GM12878 (cell line): Measurements from ENCODE around the gene C6orf89. TPM values are rescaled to one million over a fixed set of nuclear protein-coding genes. Genes with fewer than 3 reads are reported as not detected.

Source experiments
- ATAC-seq: fragments of 200-7000 bp; cut with Tn5 transposase; 3 replicates; pipeline ENCODE4 v1.9.1; 2020; ENCODE audit warnings: mild to moderate bottlenecking, moderate library complexity
- BruUV-seq: library from RNA; stranded (reverse); fragments of 400-500 nt; replicated peaks from 2 replicates; lab custom pipeline; 2021; lab: Mats Ljungman, UMichigan
- CTCF ChIA-PET: fragments of 300-600 bp; sonication (Branson Sonifier 250); formaldehyde crosslinking; extraction: SDS; loops from one replicate; lab custom pipeline; 2021; ENCODE audit warnings: inconsistent platforms; lab: Yijun Ruan, JAX
- POLR2A ChIA-PET: fragments of 350-600 bp; formaldehyde crosslinking; extraction: SDS; loops from one replicate; lab custom pipeline; 2021; ENCODE audit warnings: inconsistent platforms; lab: Charles Lee
- RAD21 ChIA-PET: fragments of 300-600 bp; sonication (Branson Sonifier 250); formaldehyde crosslinking; loops from one replicate; lab custom pipeline; 2023; ENCODE audit warnings: antibody characterized with exemption; ENCODE audit not compliant: unreplicated experiment; lab: Charles Lee
- SMC1A ChIA-PET: fragments of 300-600 bp; sonication (Branson Sonifier 250); formaldehyde crosslinking; loops from one replicate; lab custom pipeline; 2023; ENCODE audit not compliant: unreplicated experiment, uncharacterized antibody; lab: Charles Lee
- DNase-seq: peaks from one replicate; pipeline ENCODE4 v3.0.0-alpha.2; 2011; ENCODE audit warnings: low read depth, low spot score
- FAIRE-seq: peaks from 3 replicates; lab custom pipeline; 2011; peaks lifted over from hg19 to GRCh38; lab: Jason Lieb, UNC
- H2AFZ ChIP-seq: 2 replicates; pipeline ENCODE4 v1.6.0; 2011; ENCODE audit warnings: low read depth, low read length, control low read depth; ENCODE audit not compliant: control insufficient read depth
- H3K27ac ChIP-seq: 2 replicates; pipeline ENCODE4 v1.5.1; 2011; ENCODE audit warnings: control low read depth; ENCODE audit not compliant: control insufficient read depth, insufficient read depth
- H3K27me3 ChIP-seq, 2 experiments: replicated peaks in 1 of 2; 2 replicates each; pipeline versions ENCODE4 v1.6.0 to v1.6.1; 2011; ENCODE audit warnings: low read length in 1 of 2; ENCODE audit not compliant: control insufficient read depth in 2 of 2, insufficient read depth in 2 of 2
- H3K36me3 ChIP-seq, 2 experiments: 2 replicates each; pipeline ENCODE4 v1.5.1; 2011; ENCODE audit warnings: low read length in 1 of 2; ENCODE audit not compliant: control insufficient read depth in 2 of 2, insufficient read depth in 2 of 2
- H3K4me1 ChIP-seq: 2 replicates; pipeline ENCODE4 v1.6.1; 2011; ENCODE audit warnings: mild to moderate bottlenecking, low read length, moderate library complexity, mixed read lengths; ENCODE audit not compliant: control insufficient read depth, insufficient read depth
- H3K4me2 ChIP-seq: 2 replicates; pipeline ENCODE4 v1.6.0; 2011; ENCODE audit warnings: control low read depth; ENCODE audit not compliant: control insufficient read depth, insufficient read depth
- H3K4me3 ChIP-seq: fragments of 200-600 bp; sonication (generic); 2 replicates; pipeline ENCODE4 v1.5.1; 2016
- H3K79me2 ChIP-seq: 2 replicates; pipeline ENCODE4 v1.6.0; 2011; ENCODE audit warnings: low read length; ENCODE audit not compliant: control insufficient read depth, insufficient read depth
- H3K9ac ChIP-seq: 2 replicates; pipeline ENCODE4 v1.8.0; 2011; ENCODE audit warnings: low read length, control low read depth, mixed read lengths; ENCODE audit not compliant: control insufficient read depth, insufficient read depth
- H3K9me3 ChIP-seq: replicated peaks from 3 replicates; pipeline ENCODE4 v1.5.1; 2011; ENCODE audit warnings: mild to moderate bottlenecking, low read length; ENCODE audit not compliant: control insufficient read depth, insufficient read depth
- H4K20me1 ChIP-seq: 2 replicates; pipeline ENCODE4 v1.6.0; 2011; ENCODE audit not compliant: control insufficient read depth, insufficient read depth
- ATF3 ChIP-seq: IDR thresholded peaks from 2 replicates; pipeline ENCODE4 v1.6.1; 2011; ENCODE audit warnings: low read depth, mild to moderate bottlenecking, low read length, moderate library complexity, borderline replicate concordance; ENCODE audit errors: extremely low read depth
- BCL11A ChIP-seq: IDR thresholded peaks from 2 replicates; pipeline ENCODE4 v1.6.1; 2011; ENCODE audit warnings: low read depth, low read length
- BCL3 ChIP-seq: IDR thresholded peaks from 2 replicates; pipeline ENCODE4 v1.6.1; 2011; ENCODE audit warnings: borderline replicate concordance, low read depth, mild to moderate bottlenecking, moderate library complexity, low read length; ENCODE audit not compliant: insufficient read depth, poor library complexity, severe bottlenecking
- ESRRA ChIP-seq: IDR thresholded peaks from 2 replicates; pipeline ENCODE4 v1.6.1; 2012; ENCODE audit warnings: mild to moderate bottlenecking, low read length, improper control_type of control experiment
- KDM1A ChIP-seq: fragments of 200-600 bp; sonication (generic); IDR thresholded peaks from 2 replicates; pipeline ENCODE4 v1.6.1; 2016; ENCODE audit warnings: borderline replicate concordance
- KLF5 ChIP-seq: fragments of 450-650 bp; IDR thresholded peaks from 2 replicates; pipeline ENCODE4 v1.6.1; 2014; ENCODE audit warnings: mild to moderate bottlenecking; ENCODE audit not compliant: partially characterized antibody
- MEF2B ChIP-seq: fragments of 450-650 bp; IDR thresholded peaks from 2 replicates; pipeline ENCODE4 v1.6.1; 2018; ENCODE audit warnings: mild to moderate bottlenecking, moderate library complexity; ENCODE audit not compliant: partially characterized antibody, poor library complexity, severe bottlenecking
- MLLT1 ChIP-seq: fragments of 450-650 bp; IDR thresholded peaks from 2 replicates; pipeline ENCODE4 v1.6.1; 2016; ENCODE audit warnings: mild to moderate bottlenecking
- MTA3 ChIP-seq: IDR thresholded peaks from 2 replicates; pipeline ENCODE4 v1.6.1; 2012; ENCODE audit warnings: low read length, inconsistent platforms, borderline replicate concordance
- NRF1 ChIP-seq: conservative IDR thresholded peaks from 2 replicates; pipeline ENCODE4 v1.6.1; 2011; ENCODE audit warnings: mild to moderate bottlenecking, low read depth, low read length, improper control_type of control experiment
- PKNOX1 ChIP-seq: fragments of 450-650 bp; IDR thresholded peaks from 2 replicates; pipeline ENCODE4 v1.6.1; 2016; ENCODE audit warnings: mild to moderate bottlenecking
- RFX5 ChIP-seq: IDR thresholded peaks from 2 replicates; pipeline ENCODE4 v1.6.1; 2011; ENCODE audit warnings: low read depth, low read length, improper control_type of control experiment
- SIX5 ChIP-seq: IDR thresholded peaks from 2 replicates; pipeline ENCODE4 v1.6.1; 2011; ENCODE audit warnings: mild to moderate bottlenecking, low read depth, low read length, moderate library complexity; ENCODE audit not compliant: severe bottlenecking
- SP1 ChIP-seq: IDR thresholded peaks from one replicate; pipeline ENCODE4 v1.6.1; 2011; ENCODE audit warnings: low read depth, low read length
- TCF3 ChIP-seq: IDR thresholded peaks from 2 replicates; pipeline ENCODE4 v1.6.1; 2012; ENCODE audit warnings: low read depth, mild to moderate bottlenecking, low read length, borderline replicate concordance; ENCODE audit not compliant: insufficient read depth
- ZNF217 ChIP-seq: fragments of 450-650 bp; IDR thresholded peaks from 2 replicates; pipeline ENCODE4 v1.6.1; 2017; ENCODE audit warnings: antibody characterized with exemption, mild to moderate bottlenecking
- ZNF384 ChIP-seq: IDR thresholded peaks from 2 replicates; pipeline ENCODE4 v1.6.1; 2012; ENCODE audit warnings: low read depth, mild to moderate bottlenecking, low read length, improper control_type of control experiment, borderline replicate concordance
- ZNF622 ChIP-seq: fragments of 450-650 bp; IDR thresholded peaks from 2 replicates; pipeline ENCODE4 v1.6.1; 2017; ENCODE audit warnings: mild to moderate bottlenecking, inconsistent platforms
- ZZZ3 ChIP-seq: IDR thresholded peaks from 2 replicates; pipeline ENCODE4 v1.6.1; 2011; ENCODE audit warnings: low read depth; ENCODE audit not compliant: control insufficient read depth, insufficient read length
- WGBS: methylation state at CpG from one replicate; pipeline ENCODE4 v1.1.6; 2016; ENCODE audit warnings: low lambda C conversion rate; ENCODE audit not compliant: insufficient replicate concordance, insufficient coverage; ENCODE audit errors: missing lambda C conversion rate; 5-methylcytosine and 5-hydroxymethylcytosine counted together
- in situ Hi-C: fragments of 300-500 bp; cut with MboI; formaldehyde crosslinking; loops from 9 replicates; pipeline ENCODE4 v1.14.3; 2018; ENCODE audit warnings: mixed read lengths
- intact Hi-C: fragments of 100-400 bp; cut with micrococcal nuclease; formaldehyde crosslinking; loops from one replicate; pipeline ENCODE4 v1.14.2; 2022; ENCODE audit not compliant: unreplicated experiment
- polyA plus RNA-seq, 11 experiments: library from polyadenylated mRNA; depleted of rRNA in 4 of 11; unstranded in 6 of 11; stranded (reverse) in 5 of 11; fragments of >200 nt; fragmentation: Nextera tagmentation in 4 of 11; fragmentation: Illumina TruSeq in 1 of 11; extraction: Ambion mirVana in 4 of 11; extraction: Trizol in 1 of 11; gene quantifications; 1 replicate in 1 of 11; 2 replicates in 10 of 11; pipeline versions ENCODE4 v1.2.1 to v1.2.3, GENCODE V29; 2011 to 2016; ENCODE audit warnings: inconsistent platforms in 2 of 11, missing spikeins in 2 of 11, low read depth in 1 of 11
- total RNA-seq, 4 experiments: library from RNA; depleted of rRNA in 3 of 4; stranded (reverse); fragments of >200 nt in 3 of 4; fragmentation: Illumina TruSeq in 1 of 4; extraction: Trizol in 1 of 4; gene quantifications; 2 replicates each; pipeline versions ENCODE4 v1.2.1 to v1.2.3, GENCODE V29; 2013 to 2021

The C6orf89 gene
- total and polyA plus RNA-seq, 10 of the 15 experiments (the other 5 are each of a cell fraction or from before 2014, with no cell fraction given): 10.8 to 42.7 (median 28.6) TPM

- Histone ChIP-seq H3K4me2 (no peak overlapping the region), H3K9ac (no peak overlapping the region), H3K79me2 (peaks cover 2% of the 10 kb centered on the region; the same call in 1 of the 2 replicates), H3K27ac (no peak overlapping the region), H3K4me1 (no peaks in the 10 kb centered on the region), H3K27me3 (no peaks in the 10 kb centered on the region), H2AFZ (no peak overlapping the region), H4K20me1 (no peaks in the 10 kb centered on the region), H3K36me3 (peaks cover 17 to 20% of the 10 kb centered on the region in 2 experiments; a peak in 3 of 4 replicates), H3K9me3 (no peaks in the 10 kb centered on the region), H3K4me3 (no peak overlapping the region)
- FAIRE-seq (no peak), ATAC-seq (no peak), DNase-seq (no peak)
- ChIA-PET CTCF (interaction anchor here (1.0 to 2.0 kb wide), 3 partner anchors 8 to 54 kb away, joined by 3 to 17 read pairs (median 4); no protein-coding TSS in a partner anchor), RAD21 (interaction anchor here (0.8 kb wide), 1 partner anchor 95 kb away, joined by 4 read pairs; no protein-coding TSS in a partner anchor), POLR2A (interaction anchor here (1.1 kb wide), 1 partner anchor 12 kb away, joined by 3 read pairs; no protein-coding TSS in a partner anchor), SMC1A (interaction anchor here (0.7 to 1.7 kb wide), 4 partner anchors 10 to 158 kb away, joined by 3 to 5 read pairs (median 4); no protein-coding TSS in a partner anchor)
- TF ChIP-seq BCL11A (no peak), PKNOX1 (no peak), ZNF217 (no peak), MEF2B (no peak), SP1 (no peak), KDM1A (no peak), ATF3 (no peak), SIX5 (no peak), MLLT1 (no peak), KLF5 (no peak), NRF1 (no peak), TCF3 (no peak), BCL3 (no peak), ESRRA (no peak), ZZZ3 (no peak), MTA3 (no peak), RFX5 (no peak), ZNF622 (no peak), ZNF384 (no peak)
- in situ Hi-C loops: no loop called here
- intact Hi-C loops: no loop called here
- 98% methylated on average over 7 of the region's 7 CpGs for WGBS
- BruUV-seq: no TSS peak
Observed at GRCh38 chr6:36860126-36860525, 25.6 kb upstream of the C6orf89 start.
